Astrocyte of the spinal cord (primary cell): ENCODE data around the gene BMPR1A.
A peak's percentile ranks its signal among the peaks of the same experiment; 100 is the strongest.
"Not testable (repeated sequence)": the region's sequence is repeated elsewhere in the genome, so short reads cannot be mapped to it uniquely, and the experiment has no call there.

ENCODE experiments used
- DNase-seq: peaks from one replicate; pipeline ENCODE4 v3.0.0; 2011; ENCODE audit warnings: low read depth, low spot score
- H3K4me3 ChIP-seq: 2 replicates; pipeline ENCODE4 v1.5.1; 2011; ENCODE audit warnings: low read depth, mild to moderate bottlenecking, low read length, moderate library complexity
- in situ Hi-C: cut with HindIII; loops from 2 replicates; pipeline ENCODE4 v1.10.0; 2017; ENCODE audit warnings: low sequenced_read_pairs
- TF ChIP-seq, protein P1 (sequence below): IDR thresholded peaks from 2 replicates; pipeline ENCODE4 v1.5.1; 2012; ENCODE audit warnings: low read depth, mild to moderate bottlenecking, low read length, inconsistent platforms

The BMPR1A gene

DNA sequence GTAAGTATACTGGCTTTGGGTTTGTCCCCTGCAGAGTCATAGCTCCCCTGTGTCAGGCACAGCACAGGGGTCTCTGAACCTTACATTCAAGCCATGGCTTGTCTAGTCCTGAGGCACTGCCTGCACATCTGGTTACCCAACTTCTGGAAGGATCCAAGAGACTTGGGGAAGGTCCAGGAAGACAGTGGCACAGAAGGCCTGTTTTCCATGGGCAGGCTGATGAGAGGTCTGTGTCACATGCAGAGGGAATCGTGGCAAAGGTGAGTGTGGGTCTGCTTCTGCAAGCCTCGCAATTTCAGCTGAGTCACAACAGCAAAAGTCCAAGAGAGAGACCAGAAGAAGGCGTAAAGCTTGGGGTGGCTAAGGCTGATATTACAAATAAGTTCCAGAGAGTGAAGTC lies 28.4 kb upstream of the BMPR1A start:
- no peak for DNase-seq
- in situ Hi-C loops: no loop called here
- no peak overlapping the region for H3K4me3 ChIP-seq
- TF ChIP-seq, protein P1, sequence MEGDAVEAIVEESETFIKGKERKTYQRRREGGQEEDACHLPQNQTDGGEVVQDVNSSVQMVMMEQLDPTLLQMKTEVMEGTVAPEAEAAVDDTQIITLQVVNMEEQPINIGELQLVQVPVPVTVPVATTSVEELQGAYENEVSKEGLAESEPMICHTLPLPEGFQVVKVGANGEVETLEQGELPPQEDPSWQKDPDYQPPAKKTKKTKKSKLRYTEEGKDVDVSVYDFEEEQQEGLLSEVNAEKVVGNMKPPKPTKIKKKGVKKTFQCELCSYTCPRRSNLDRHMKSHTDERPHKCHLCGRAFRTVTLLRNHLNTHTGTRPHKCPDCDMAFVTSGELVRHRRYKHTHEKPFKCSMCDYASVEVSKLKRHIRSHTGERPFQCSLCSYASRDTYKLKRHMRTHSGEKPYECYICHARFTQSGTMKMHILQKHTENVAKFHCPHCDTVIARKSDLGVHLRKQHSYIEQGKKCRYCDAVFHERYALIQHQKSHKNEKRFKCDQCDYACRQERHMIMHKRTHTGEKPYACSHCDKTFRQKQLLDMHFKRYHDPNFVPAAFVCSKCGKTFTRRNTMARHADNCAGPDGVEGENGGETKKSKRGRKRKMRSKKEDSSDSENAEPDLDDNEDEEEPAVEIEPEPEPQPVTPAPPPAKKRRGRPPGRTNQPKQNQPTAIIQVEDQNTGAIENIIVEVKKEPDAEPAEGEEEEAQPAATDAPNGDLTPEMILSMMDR: no peak

DNA sequence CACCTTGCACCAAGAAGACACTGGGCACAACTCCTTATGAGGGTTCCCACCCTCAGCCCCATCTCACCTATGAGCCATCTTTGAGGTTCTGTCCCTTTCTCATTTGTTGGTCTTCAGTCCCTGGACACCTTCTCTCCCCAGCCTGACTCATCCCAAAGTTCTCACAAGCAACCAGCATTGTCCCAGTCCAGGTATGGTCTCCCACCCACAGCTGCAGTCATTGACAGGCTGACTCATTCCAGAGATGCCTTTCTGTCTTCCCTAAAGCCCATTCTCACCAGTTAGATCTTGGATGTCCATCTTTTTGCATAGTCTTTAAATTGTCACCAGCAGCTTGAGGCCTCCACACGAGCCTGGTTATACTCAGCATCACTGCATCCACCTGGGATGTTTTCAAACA lies 26.7 kb upstream of the BMPR1A start:
- no peak for DNase-seq
- H3K4me3 ChIP-seq: no peak overlapping the region
- in situ Hi-C loops: no loop called here
- TF ChIP-seq, protein P1: no peak

DNA sequence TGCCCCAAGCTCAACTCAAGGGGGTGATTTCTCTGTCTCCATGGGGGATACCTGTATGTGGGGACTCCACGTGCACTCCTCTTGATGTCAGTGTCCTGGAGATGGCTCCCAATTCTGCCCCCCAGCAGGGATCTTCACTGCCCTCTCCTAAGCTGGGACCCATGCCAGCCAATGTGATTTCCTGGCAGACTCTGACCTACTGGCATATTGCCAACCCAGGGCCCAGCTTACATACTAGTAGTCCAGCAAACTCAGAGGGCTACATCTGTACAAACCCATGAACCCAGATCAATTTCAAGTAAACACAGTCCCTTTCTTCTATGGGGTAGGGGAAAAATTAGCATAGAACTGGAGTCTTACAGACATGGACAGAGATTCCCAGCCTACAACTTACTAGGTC lies 26.2 kb upstream of the BMPR1A start:
- TF ChIP-seq, protein P1: no peak
- in situ Hi-C loops: no loop called here
- DNase-seq: peak; percentile 31
- no peak overlapping the region for H3K4me3 ChIP-seq

DNA sequence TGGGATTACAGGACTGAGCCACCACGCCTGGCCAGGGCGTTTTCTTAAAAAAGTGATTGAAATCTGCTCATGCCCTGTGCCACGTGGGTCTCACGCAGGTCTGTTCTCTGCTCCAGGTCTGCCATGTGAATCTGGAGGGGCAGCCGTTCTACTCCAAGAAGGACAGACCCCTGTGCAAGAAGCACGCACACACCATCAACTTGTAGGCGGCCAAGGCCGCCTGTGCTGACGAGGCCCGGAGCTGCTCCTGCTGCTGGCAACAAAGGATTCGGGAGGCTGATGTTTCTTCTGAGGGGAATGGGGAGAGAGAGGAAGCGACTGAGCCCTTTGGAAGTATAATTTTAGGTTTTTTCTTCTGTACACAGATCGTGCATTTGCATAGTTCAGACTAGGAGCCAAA lies 23.6 kb upstream of the BMPR1A start:
- in situ Hi-C loops: no loop called here
- no peak for DNase-seq
- no peak overlapping the region for H3K4me3 ChIP-seq
- TF ChIP-seq, protein P1: no peak

DNA sequence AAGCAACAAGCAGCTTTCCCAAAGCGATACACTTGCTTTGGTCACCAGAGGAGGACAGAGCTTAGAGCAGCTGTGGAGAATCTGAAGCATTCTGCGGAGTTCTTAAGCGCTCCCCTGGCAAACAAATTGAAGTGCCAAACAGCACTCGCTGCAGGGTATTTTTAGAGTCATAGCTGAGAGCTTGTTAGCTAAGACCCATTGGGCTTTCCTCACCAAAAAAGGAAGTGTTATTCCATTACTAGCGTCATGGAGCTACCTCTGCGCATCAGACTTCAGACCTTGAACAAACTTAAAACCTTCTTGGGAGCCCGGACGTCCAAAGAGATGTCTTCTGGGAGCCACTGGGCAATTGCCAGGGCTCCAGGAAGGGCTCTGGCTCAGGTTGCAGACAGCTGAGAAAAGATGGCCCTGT lies 23.2 kb upstream of the BMPR1A start:
- no peak overlapping the region for H3K4me3 ChIP-seq
- DNase-seq: peak; percentile 33
- in situ Hi-C loops: no loop called here
- TF ChIP-seq, protein P1: no peak

DNA sequence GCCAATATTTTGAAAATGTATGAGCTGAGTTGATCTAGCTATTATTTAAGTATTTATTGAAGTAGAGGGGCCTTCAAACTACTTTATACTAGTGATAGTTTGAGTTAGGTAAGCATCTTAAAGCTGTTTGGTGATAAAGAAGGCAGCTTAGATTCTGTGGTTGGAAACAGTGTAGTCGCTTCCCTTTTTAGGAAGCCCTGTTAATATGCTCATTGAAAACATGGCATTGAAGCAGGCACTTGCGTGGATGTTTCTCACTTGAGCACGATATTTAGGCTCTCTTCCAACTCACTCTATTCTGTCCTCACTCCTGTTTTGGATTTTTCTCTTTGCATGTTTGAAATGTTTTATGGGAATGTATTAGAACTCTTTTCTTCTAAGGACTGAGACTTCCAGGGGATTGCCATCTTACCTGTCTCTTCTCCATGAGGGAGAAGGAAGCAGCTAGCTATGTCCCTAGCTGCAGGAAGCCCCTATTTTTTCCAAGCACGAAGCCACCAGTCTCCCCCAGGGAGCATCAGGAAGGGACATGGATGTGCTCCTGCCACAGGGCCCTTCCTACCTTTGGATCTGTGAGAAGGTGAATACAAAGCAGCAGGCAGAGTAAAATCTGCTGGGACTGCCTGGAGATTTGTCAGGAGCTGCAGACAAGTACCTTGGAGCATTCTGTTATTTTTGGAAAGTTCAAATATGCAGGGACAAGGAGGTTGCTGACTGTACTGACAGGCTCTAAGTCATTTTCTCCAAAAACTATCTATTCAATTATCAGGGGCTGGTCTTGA lies 22.0 kb upstream of the BMPR1A start:
- in situ Hi-C loops: no loop called here
- DNase-seq: no peak
- TF ChIP-seq, protein P1: no peak
- no peak overlapping the region for H3K4me3 ChIP-seq

DNA sequence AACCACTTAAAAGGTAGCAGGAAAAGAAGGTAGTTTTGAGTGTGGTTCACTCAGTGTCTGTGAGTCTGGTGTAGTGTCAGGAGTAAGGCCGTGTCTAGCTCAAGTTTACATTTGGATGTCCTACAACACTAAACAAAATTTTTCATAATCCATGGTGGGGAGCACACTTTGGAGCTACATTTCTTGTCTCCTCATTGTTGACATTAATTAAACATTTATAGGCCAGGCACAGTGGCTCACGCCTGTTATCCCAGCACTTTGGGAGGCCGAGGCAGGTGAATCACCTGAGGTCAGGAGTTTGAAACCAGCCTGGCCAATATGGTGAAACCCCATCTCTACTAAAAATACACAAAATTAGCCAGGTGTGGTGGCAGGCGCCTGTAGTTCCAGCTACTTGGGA lies 21.1 kb upstream of the BMPR1A start:
- H3K4me3 ChIP-seq, in situ Hi-C loops, DNase-seq: not testable (repeated sequence)
